Sigmoid colon (tissue), 7 donors: ENCODE data around the gene FCN1. TPM values are rescaled to one million over a fixed set of nuclear protein-coding genes. Genes with fewer than 3 reads are reported as not detected.
"Not testable (repeated sequence)": the region's sequence is repeated elsewhere in the genome, so short reads cannot be mapped to it uniquely, and the experiment has no call there.

ENCODE experiments used
- DNase-seq: peaks from one replicate; pipeline ENCODE4 v3.0.0-alpha.2; 2019
- H3K27ac ChIP-seq, 4 donors: fragments of 200-600 bp; sonication (generic); one replicate each; pipeline ENCODE4 v1.5.1; 2016 to 2019; ENCODE audit warnings: mild to moderate bottlenecking in 1 of 4
- H3K27me3 ChIP-seq, 3 donors: fragments of 200-600 bp; sonication (generic); one replicate each; pipeline ENCODE4 v1.5.1; 2019; ENCODE audit warnings: mild to moderate bottlenecking in 1 of 3
- H3K36me3 ChIP-seq, 4 donors: fragments of 200-600 bp; sonication (generic); one replicate each; pipeline ENCODE4 v1.5.1; 2016 to 2019
- H3K4me1 ChIP-seq, 4 donors: fragments of 200-600 bp; sonication (generic); one replicate each; pipeline ENCODE4 v1.5.1; 2017 to 2019
- H3K4me3 ChIP-seq, 4 donors: fragments of 200-600 bp; sonication (generic); one replicate each; pipeline ENCODE4 v1.5.1; 2017 to 2019; ENCODE audit warnings: mild to moderate bottlenecking in 2 of 4, moderate library complexity in 1 of 4
- H3K9me3 ChIP-seq, 4 donors: fragments of 200-600 bp in 3 of 4; sonication (generic) in 3 of 4; one replicate each; pipeline versions ENCODE4 v1.5.1 to v1.6.1; 2013 to 2019
- CTCF ChIP-seq, 4 experiments: fragments of 450-650 bp in 3 of 4; fragments of 200-600 bp in 1 of 4; IDR thresholded peaks; one replicate each; pipeline ENCODE4 v1.5.1; 2016 to 2019; ENCODE audit warnings: antibody characterized with exemption in 4 of 4, mild to moderate bottlenecking in 3 of 4, moderate library complexity in 2 of 4
- EP300 ChIP-seq, 4 donors: sonication (generic); formaldehyde crosslinking; IDR thresholded peaks; one replicate each; pipeline ENCODE4 v1.6.1; 2017; ENCODE audit warnings: antibody characterized with exemption in 4 of 4
- POLR2A ChIP-seq, 2 donors: fragments of 450-650 bp; IDR thresholded peaks; one replicate each; pipeline ENCODE4 v1.6.1; 2016; ENCODE audit warnings: antibody characterized with exemption in 2 of 2, mild to moderate bottlenecking in 2 of 2, moderate library complexity in 2 of 2
- POLR2AphosphoS5 ChIP-seq, 4 donors: sonication (generic); formaldehyde crosslinking; IDR thresholded peaks; one replicate each; pipeline ENCODE4 v1.6.1; 2017; ENCODE audit warnings: antibody characterized with exemption in 4 of 4
- WGBS, 2 donors: extraction: QIAGEN DNeasy Blood & Tissue Kit; methylation state at CpG; one replicate each; pipeline ENCODE4 v1.1.7; 2013; 5-methylcytosine and 5-hydroxymethylcytosine counted together
- intact Hi-C: fragments of 100-400 bp; cut with DNase I; formaldehyde crosslinking; loops from one replicate; pipeline ENCODE4 v1.15.1; 2023
- polyA plus RNA-seq, 3 donors: library from polyadenylated mRNA; stranded (reverse); fragments of 200-250 nt; gene quantifications; one replicate each; pipeline ENCODE4 v1.2.3, GENCODE V29; 2013
- total RNA-seq, 4 donors: library from RNA; depleted of rRNA; stranded (reverse); fragments of >200 nt; gene quantifications; one replicate each; pipeline ENCODE4 v1.1.0, GENCODE V29; 2016
- donor health status: healthy with polysubstance abuse.
- donor health status: Bipolar disorder and iron deficiency.
- donor health status: healthy.

The FCN1 gene
- total and polyA plus RNA-seq, 7 donors = 0.69 to 6.9 (median 1.4) TPM

DNA sequence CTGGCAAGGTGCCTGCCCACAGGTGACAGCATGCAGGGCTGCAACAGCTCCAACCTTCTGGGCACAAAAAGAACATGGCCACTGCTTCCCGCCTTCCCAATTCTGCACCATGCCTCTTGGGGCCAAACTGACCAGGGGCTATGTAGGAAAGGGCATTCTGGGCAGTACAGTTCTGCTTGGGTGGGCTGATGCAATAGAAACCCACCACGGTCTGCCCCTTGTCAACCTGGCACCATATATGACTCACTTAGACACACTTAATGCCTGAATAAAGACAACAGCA, 40.2 kb upstream of the FCN1 start:
- no peak for TF ChIP-seq POLR2A (IDR thresholded peaks at IDR 0.05)
- 84 to 95% methylated on average over 2 of the region's 2 CpGs for WGBS, 2 donors
- Histone ChIP-seq H3K27ac (no peak overlapping the region), H3K36me3 (no peaks in the 10 kb centered on the region), H3K4me1 (no peaks in the 10 kb centered on the region), H3K9me3 (no peaks in the 10 kb centered on the region), H3K27me3 (peaks cover 0 to 13% (median 0%) of the 10 kb centered on the region in 3 donors), H3K4me3 (no peak overlapping the region)
- DNase-seq = peak; percentile 41
- intact Hi-C loops = no loop called here

DNA sequence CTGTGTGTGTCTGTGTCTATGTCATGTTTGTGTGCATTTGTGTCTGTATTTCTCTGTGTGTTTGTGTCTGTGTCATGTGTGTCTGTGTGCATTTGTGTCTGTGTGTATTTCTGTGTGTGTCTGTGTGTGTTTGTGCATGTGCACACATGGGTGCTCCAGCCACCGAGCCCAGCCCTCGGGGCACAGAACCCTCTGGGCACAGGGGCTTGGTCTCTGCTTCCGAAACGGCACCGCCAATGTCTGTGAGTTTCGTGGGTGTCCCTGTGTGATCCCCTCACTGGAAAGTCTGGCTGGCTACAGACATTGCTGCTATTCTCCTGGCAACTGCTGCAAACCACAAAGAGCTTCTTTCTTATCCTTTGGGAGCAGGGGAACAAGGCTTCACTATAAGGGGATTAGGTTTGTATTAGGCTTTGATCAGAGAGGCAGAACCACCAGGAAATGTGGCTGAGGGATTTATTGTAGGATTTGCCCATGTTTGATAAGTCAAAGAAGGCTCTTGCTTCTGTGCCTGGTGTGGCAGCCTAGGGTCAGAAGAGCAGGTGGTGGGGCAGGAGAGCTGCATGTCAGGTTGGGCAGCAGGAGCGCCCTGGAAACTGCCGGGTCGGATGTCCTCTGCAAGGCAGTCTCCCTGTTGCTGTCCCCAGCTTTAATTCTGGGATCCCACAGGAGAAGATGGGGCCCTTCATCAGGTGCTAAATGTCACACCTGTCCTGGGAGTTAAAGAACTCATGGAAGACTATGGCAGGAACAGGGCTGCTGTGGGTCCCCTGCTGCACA, 39.6 kb upstream of the FCN1 start:
- Histone ChIP-seq H3K27me3 (peaks cover 0 to 13% (median 0%) of the 10 kb centered on the region in 3 donors), H3K4me3 (no peak overlapping the region), H3K36me3 (no peaks in the 10 kb centered on the region), H3K9me3 (no peaks in the 10 kb centered on the region), H3K4me1 (no peaks in the 10 kb centered on the region), H3K27ac (no peak overlapping the region)
- intact Hi-C loops = no loop called here
- DNase-seq = no peak
- WGBS, 2 donors = 78 to 87% methylated on average over 9 of the region's 9 CpGs
- TF ChIP-seq EP300 (IDR thresholded peaks at IDR 0.05) (no peak), POLR2AphosphoS5 (IDR thresholded peaks at IDR 0.05) (no peak)

- H3K27me3 ChIP-seq, H3K9me3 ChIP-seq, DNase-seq, H3K4me1 ChIP-seq, H3K27ac ChIP-seq, intact Hi-C loops, H3K36me3 ChIP-seq, H3K4me3 ChIP-seq: not testable (repeated sequence)
- 82 to 90% methylated on average over 6 of the region's 6 CpGs for WGBS, 2 donors
Observed at GRCh38 chr9:134956387-134956786, 38.7 kb upstream of the FCN1 start.

DNA sequence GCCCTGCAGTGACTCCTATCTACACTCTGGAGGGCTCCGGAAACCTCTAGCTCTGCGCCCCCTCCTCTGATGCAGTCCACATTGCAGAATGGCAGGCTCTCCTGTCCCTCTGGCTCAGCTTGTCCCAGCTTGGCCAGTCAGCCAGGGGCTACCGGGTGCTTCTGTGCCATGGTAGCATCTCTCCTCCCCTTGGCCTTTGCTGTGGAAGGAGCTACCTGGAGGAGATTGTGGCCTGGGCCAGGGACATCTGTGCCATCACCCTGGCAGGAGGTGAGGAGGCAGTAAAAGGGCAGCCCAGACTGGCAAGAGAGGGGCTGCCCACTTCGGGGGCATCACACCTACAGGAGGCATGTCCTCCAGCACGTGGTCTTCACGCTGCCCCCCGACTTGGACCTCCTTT, 38.1 kb upstream of the FCN1 start:
- no peaks in the 10 kb centered on the region for H3K36me3 ChIP-seq
- H3K4me3 ChIP-seq = no peak overlapping the region
- WGBS, 2 donors = 89 to 90% methylated on average over 7 of the region's 7 CpGs
- intact Hi-C loops = no loop called here
- no peaks in the 10 kb centered on the region for H3K9me3 ChIP-seq
- H3K4me1 ChIP-seq = no peaks in the 10 kb centered on the region
- peaks cover 0 to 7% (median 0%) of the 10 kb centered on the region in 3 donors for H3K27me3 ChIP-seq
- H3K27ac ChIP-seq = no peak overlapping the region
- TF ChIP-seq POLR2AphosphoS5 (IDR thresholded peaks at IDR 0.05) = no peak
- TF ChIP-seq POLR2A (IDR thresholded peaks at IDR 0.05) = no peak
- no peak for TF ChIP-seq CTCF (IDR thresholded peaks at IDR 0.05)
- no peak for TF ChIP-seq EP300 (IDR thresholded peaks at IDR 0.05)
- DNase-seq = peak; percentile 40

GRCh38 chr9:134955156-134955555, 37.4 kb upstream of the FCN1 start:
- peak; percentile 46 for DNase-seq
- H3K9me3 ChIP-seq = no peaks in the 10 kb centered on the region
- no peaks in the 10 kb centered on the region for H3K4me1 ChIP-seq
- H3K27ac ChIP-seq = no peak overlapping the region
- intact Hi-C loops = no loop called here
- WGBS, 2 donors = 94 to 98% methylated on average over 1 of the region's 1 CpG
- no peak for TF ChIP-seq POLR2A (IDR thresholded peaks at IDR 0.05)
- no peak for TF ChIP-seq POLR2AphosphoS5 (IDR thresholded peaks at IDR 0.05)
- no peak for TF ChIP-seq CTCF (IDR thresholded peaks at IDR 0.05)
- no peak for TF ChIP-seq EP300 (IDR thresholded peaks at IDR 0.05)
- peaks cover 0 to 7% (median 0%) of the 10 kb centered on the region in 3 donors for H3K27me3 ChIP-seq
- H3K4me3 ChIP-seq = no peak overlapping the region
- H3K36me3 ChIP-seq = no peaks in the 10 kb centered on the region

- no peaks in the 10 kb centered on the region for H3K36me3 ChIP-seq
- peaks cover 0 to 12% (median 0%) of the 10 kb centered on the region in 3 donors for H3K27me3 ChIP-seq
- DNase-seq = no peak
- TF ChIP-seq POLR2AphosphoS5 (IDR thresholded peaks at IDR 0.05) = no peak
- no peak for TF ChIP-seq EP300 (IDR thresholded peaks at IDR 0.05)
- TF ChIP-seq POLR2A (IDR thresholded peaks at IDR 0.05) = no peak
- no peak for TF ChIP-seq CTCF (IDR thresholded peaks at IDR 0.05)
- 97 to 98% methylated on average over 1 of the region's 1 CpG for WGBS, 2 donors
- intact Hi-C loops = no loop called here
- H3K4me3 ChIP-seq = no peak overlapping the region
- no peaks in the 10 kb centered on the region for H3K9me3 ChIP-seq
- no peak overlapping the region for H3K27ac ChIP-seq
- H3K4me1 ChIP-seq = no peaks in the 10 kb centered on the region
Observed at GRCh38 chr9:134951994-134952393, 34.3 kb upstream of the FCN1 start.
